SU-DHL-6 (cell line): ENCODE data around the gene FOXO6.

ENCODE experiments used
- H2AFZ ChIP-seq: fragments of 200-600 bp; sonication (generic); 2 replicates; pipeline ENCODE4 v1.6.1; 2014; ENCODE audit warnings: low read depth, mild to moderate bottlenecking, moderate library complexity, mixed read lengths, antibody characterized with exemption, low read length; ENCODE audit not compliant: severe bottlenecking
- H3F3A ChIP-seq: fragments of 200-600 bp; shearing (Covaris generic); 2 replicates; pipeline ENCODE4 v1.6.0; 2016; ENCODE audit warnings: antibody characterized with exemption, mild to moderate bottlenecking; ENCODE audit not compliant: insufficient read depth
- H3K27ac ChIP-seq: fragments of 200-600 bp; sonication (generic); 2 replicates; pipeline ENCODE4 v1.5.1; 2016; ENCODE audit warnings: low read depth, mild to moderate bottlenecking, low read length, moderate library complexity, mixed read lengths
- H3K27me3 ChIP-seq: fragments of 200-600 bp; sonication (generic), shearing (Covaris generic); 2 replicates; pipeline ENCODE4 v1.6.0; 2014; ENCODE audit warnings: mild to moderate bottlenecking, low read length
- H3K36me3 ChIP-seq: fragments of 200-600 bp; sonication (generic); 2 replicates; pipeline ENCODE4 v1.6.1; 2014; ENCODE audit warnings: mild to moderate bottlenecking, low read length, mixed read lengths
- H3K4me2 ChIP-seq: fragments of 300-600, 200-600 bp; shearing (Covaris generic), sonication (generic); 2 replicates; pipeline ENCODE4 v1.6.0; 2014; ENCODE audit warnings: low read length, low read depth, mild to moderate bottlenecking; ENCODE audit not compliant: poor library complexity, severe bottlenecking
- H3K4me3 ChIP-seq: fragments of 200-600 bp; sonication (generic); 2 replicates; pipeline ENCODE4 v1.5.1; 2014; ENCODE audit warnings: antibody characterized with exemption, low read length, mild to moderate bottlenecking, mixed read lengths; ENCODE audit not compliant: insufficient read depth, poor library complexity, severe bottlenecking
- H3K79me2 ChIP-seq: fragments of 200-600 bp; sonication (generic); 2 replicates; pipeline ENCODE4 v1.6.1; 2014; ENCODE audit warnings: mild to moderate bottlenecking, low read length, moderate library complexity; ENCODE audit not compliant: insufficient read depth
- H3K9ac ChIP-seq: fragments of 200-600 bp; sonication (generic); 2 replicates; pipeline ENCODE4 v1.7.0; 2014; ENCODE audit warnings: mild to moderate bottlenecking, low read length
- H3K9me2 ChIP-seq: fragments of 200-600 bp; sonication (generic); replicated peaks from 2 replicates; pipeline ENCODE4 v1.6.1; 2014; ENCODE audit warnings: low read length; ENCODE audit not compliant: insufficient read depth
- H3K9me3 ChIP-seq: fragments of 200-600 bp; sonication (generic); 2 replicates; pipeline ENCODE4 v1.6.1; 2014; ENCODE audit warnings: low read length, mixed read lengths; ENCODE audit not compliant: insufficient read depth
- H4K20me1 ChIP-seq: fragments of 200-600 bp; sonication (generic); 2 replicates; pipeline ENCODE4 v1.6.1; 2014; ENCODE audit warnings: low read depth, mild to moderate bottlenecking, antibody characterized with exemption, low read length, moderate library complexity, mixed read lengths
- EZH2phosphoT487 ChIP-seq: fragments of 200-600 bp; sonication (generic), shearing (Covaris generic); conservative IDR thresholded peaks from 2 replicates; pipeline ENCODE4 v1.6.1; 2018; ENCODE audit warnings: mild to moderate bottlenecking, antibody characterized with exemption, low read length, moderate library complexity, mixed read lengths
- TF ChIP-seq, protein P1 (sequence below): fragments of 200-600 bp; sonication (generic); IDR thresholded peaks from one replicate; pipeline ENCODE4 v1.5.1; 2017; ENCODE audit warnings: antibody characterized with exemption, mild to moderate bottlenecking, low read length, moderate library complexity; ENCODE audit not compliant: insufficient read depth, poor library complexity, severe bottlenecking

FOXO6 gene

DNA sequence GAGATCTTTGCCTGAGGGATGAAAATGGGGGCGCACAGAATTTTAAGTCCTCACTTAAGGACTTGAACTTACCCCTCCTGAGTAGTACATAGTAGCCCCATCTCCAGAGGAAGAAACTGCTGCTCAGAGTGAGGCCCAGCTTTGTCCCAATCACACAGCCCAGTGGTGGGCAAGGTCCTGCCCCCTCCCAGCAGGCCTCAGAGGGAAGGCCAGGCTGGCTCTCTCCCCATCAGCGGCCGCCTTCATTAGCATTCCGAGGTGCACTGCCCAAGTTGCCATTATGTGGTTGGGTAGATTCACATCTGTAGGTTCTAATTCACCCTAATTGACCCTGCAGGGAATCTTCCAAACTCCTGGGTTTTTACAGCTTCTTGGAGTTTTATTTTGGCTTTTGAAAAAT is 59.1 kb downstream of the FOXO6 start:
- no peaks in the 10 kb centered on the region for H3K79me2 ChIP-seq
- H3K27me3 ChIP-seq, result no peaks in the 10 kb centered on the region
- no peaks in the 10 kb centered on the region for H3K9me2 ChIP-seq
- H3K4me2 ChIP-seq, result no peak overlapping the region
- TF ChIP-seq, protein P1, sequence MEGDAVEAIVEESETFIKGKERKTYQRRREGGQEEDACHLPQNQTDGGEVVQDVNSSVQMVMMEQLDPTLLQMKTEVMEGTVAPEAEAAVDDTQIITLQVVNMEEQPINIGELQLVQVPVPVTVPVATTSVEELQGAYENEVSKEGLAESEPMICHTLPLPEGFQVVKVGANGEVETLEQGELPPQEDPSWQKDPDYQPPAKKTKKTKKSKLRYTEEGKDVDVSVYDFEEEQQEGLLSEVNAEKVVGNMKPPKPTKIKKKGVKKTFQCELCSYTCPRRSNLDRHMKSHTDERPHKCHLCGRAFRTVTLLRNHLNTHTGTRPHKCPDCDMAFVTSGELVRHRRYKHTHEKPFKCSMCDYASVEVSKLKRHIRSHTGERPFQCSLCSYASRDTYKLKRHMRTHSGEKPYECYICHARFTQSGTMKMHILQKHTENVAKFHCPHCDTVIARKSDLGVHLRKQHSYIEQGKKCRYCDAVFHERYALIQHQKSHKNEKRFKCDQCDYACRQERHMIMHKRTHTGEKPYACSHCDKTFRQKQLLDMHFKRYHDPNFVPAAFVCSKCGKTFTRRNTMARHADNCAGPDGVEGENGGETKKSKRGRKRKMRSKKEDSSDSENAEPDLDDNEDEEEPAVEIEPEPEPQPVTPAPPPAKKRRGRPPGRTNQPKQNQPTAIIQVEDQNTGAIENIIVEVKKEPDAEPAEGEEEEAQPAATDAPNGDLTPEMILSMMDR, result no peak
- no peak for TF ChIP-seq EZH2phosphoT487
- no peaks in the 10 kb centered on the region for H3K36me3 ChIP-seq
- H2AFZ ChIP-seq, result no peak overlapping the region
- H4K20me1 ChIP-seq, result no peaks in the 10 kb centered on the region
- no peak overlapping the region for H3K9ac ChIP-seq
- H3K9me3 ChIP-seq, result no peaks in the 10 kb centered on the region
- no peak overlapping the region for H3K27ac ChIP-seq
- H3K4me3 ChIP-seq, result no peak overlapping the region
- H3F3A ChIP-seq, result no peaks in the 10 kb centered on the region

DNA sequence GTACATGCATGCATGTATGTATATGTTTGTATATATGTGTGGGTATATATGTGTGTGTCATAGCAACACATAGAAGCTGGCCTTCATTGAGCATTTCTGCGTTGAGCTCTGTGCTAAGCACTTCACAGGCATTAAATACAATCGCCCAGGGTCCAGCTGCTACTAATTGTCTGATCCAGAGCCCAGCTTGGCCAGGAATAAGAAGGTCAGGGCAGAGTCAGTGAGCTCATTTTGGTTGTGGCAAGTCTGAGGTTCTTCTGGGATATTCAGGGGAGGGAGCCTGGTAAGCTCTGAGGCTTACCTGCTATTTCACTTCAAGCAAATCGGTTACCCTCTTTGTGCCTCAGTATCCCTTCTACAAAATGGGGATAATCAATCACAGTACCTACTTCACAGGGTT is 59.6 kb downstream of the FOXO6 start:
- Histone ChIP-seq H3K27ac (no peak overlapping the region), H3K9me3 (no peaks in the 10 kb centered on the region)
- TF ChIP-seq, protein P1, result no peak
- TF ChIP-seq EZH2phosphoT487, result no peak

DNA sequence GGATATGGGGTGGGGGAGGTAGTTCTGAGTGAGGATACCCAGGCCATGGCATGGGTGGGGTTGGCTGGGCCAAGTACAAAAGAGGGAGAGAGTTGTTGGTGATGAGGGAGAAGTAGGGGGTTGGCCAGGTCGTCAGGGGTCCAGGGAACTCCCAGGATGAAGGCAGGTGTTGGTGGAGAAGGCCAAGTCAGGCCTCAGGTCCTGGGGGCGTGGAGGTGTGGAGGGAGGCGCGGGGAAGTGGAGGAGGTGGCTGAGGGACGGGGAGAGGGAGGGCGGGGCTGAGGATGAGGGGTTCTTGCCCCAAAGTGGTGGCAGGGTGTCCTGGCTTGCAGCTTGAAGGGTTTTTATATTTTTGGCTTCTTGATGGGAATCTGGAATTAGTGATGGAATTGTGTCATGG is 61.1 kb downstream of the FOXO6 start:
- H2AFZ ChIP-seq, result no peak overlapping the region
- H3K27me3 ChIP-seq, result no peaks in the 10 kb centered on the region
- no peak overlapping the region for H3K27ac ChIP-seq
- H4K20me1 ChIP-seq, result no peaks in the 10 kb centered on the region
- no peak overlapping the region for H3K4me3 ChIP-seq
- no peak overlapping the region for H3K4me2 ChIP-seq
- H3F3A ChIP-seq, result no peaks in the 10 kb centered on the region
- H3K36me3 ChIP-seq, result no peaks in the 10 kb centered on the region
- no peaks in the 10 kb centered on the region for H3K9me2 ChIP-seq
- TF ChIP-seq EZH2phosphoT487, result no peak
- TF ChIP-seq, protein P1, result no peak
- H3K9me3 ChIP-seq, result no peaks in the 10 kb centered on the region
- H3K9ac ChIP-seq, result no peak overlapping the region
- no peaks in the 10 kb centered on the region for H3K79me2 ChIP-seq

More for the DNA sequence above, 59.6 kb downstream of the FOXO6 start:
- no peaks in the 10 kb centered on the region for H4K20me1 ChIP-seq
- no peak overlapping the region for H2AFZ ChIP-seq
- no peak overlapping the region for H3K9ac ChIP-seq
- H3K79me2 ChIP-seq, result no peaks in the 10 kb centered on the region
- H3K4me3 ChIP-seq, result no peak overlapping the region
- no peaks in the 10 kb centered on the region for H3K9me2 ChIP-seq
- no peaks in the 10 kb centered on the region for H3F3A ChIP-seq
- H3K36me3 ChIP-seq, result no peaks in the 10 kb centered on the region
- no peaks in the 10 kb centered on the region for H3K27me3 ChIP-seq
- H3K4me2 ChIP-seq, result no peak overlapping the region
